ENCODE measurements around the gene CADM1. TPM values are rescaled to one million over a fixed set of nuclear protein-coding genes. Genes with fewer than 3 reads are reported as not detected.

CADM1 gene
- total and polyA plus RNA-seq, 9 of the 15 experiments (the other 6 are each of a cell fraction or from before 2014, with no cell fraction given), result 0.42 TPM; not detected in 8

DNA sequence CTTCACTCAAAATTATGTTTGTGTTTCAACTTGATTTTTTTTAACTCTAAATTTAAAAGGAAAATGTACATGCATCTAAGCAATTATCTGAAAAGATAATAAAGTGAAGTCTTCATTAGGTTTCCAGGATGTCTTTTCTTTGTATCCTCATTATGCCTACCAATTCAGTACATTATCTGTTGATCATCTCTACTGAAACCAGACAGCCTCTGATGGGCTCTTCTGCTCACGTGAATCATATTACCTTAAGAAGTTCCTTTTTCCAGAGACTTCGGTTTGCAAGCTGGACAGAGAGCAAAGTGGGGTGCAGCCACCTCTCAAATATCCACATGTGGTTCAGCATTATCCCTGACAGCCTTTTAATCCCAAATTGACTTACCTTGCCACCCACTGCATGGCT lies 158.4 kb downstream of the CADM1 start:
- in situ Hi-C loops (cut with MboI) (loop anchor here (25.0 kb wide), 2 partner anchors 716 to 1341 kb away; no protein-coding TSS in a partner anchor), intact Hi-C loops (cut with micrococcal nuclease) (no loop called here)
- Histone ChIP-seq H3K4me3 (no peak overlapping the region), H3K36me3 (ENCODE audit: control insufficient read depth, insufficient read depth, low read length) (no peaks in the 10 kb centered on the region), H3K9me1 (ENCODE audit: control insufficient read depth, insufficient read depth, low read length) (no peaks in the 10 kb centered on the region), H2AFZ (ENCODE audit: low read depth, low read length) (no peak overlapping the region), H3K9me3 (replicated peaks; ENCODE audit: control insufficient read depth, insufficient read depth, low read depth, low read length) (no peaks in the 10 kb centered on the region; the same call in 1 of the 2 replicates), H3K79me2 (ENCODE audit: control insufficient read depth, insufficient read depth, low read length) (no peaks in the 10 kb centered on the region), H3K27ac (ENCODE audit: extremely low read depth, low read depth, low read length) (no peak overlapping the region), H3K9ac (ENCODE audit: insufficient read depth in 1 of 2, low read depth in 2 of 2, low read length in 2 of 2) (no peak overlapping the region), H3K4me1 (replicated peaks in 1 of 2; ENCODE audit: control insufficient read depth in 2 of 2, insufficient read depth in 2 of 2, low read length in 2 of 2) (no peaks in the 10 kb centered on the region), H4K20me1 (replicated peaks; ENCODE audit: control insufficient read depth, insufficient read depth, low read length) (no peaks in the 10 kb centered on the region), H3K4me2 (ENCODE audit: insufficient read depth, low read length) (no peak overlapping the region), H3K27me3 (ENCODE audit: control insufficient read depth in 2 of 2, insufficient read depth in 2 of 2, low read length in 2 of 2) (no peaks in the 10 kb centered on the region)
- ChIA-PET CTCF (ENCODE audit: low intra/inter-chr PET ratio) (no interaction called here), POLR2A (no interaction called here)
- no TSS peak for BruUV-seq (replicated peaks)
- FAIRE-seq, result no peak
- 0% methylated on average over 2 of the region's 2 CpGs for WGBS (ENCODE audit: insufficient coverage, low coverage, missing lambda C conversion rate)
- DNase-seq (ENCODE audit: extremely low read depth in 1 of 4, low spot score in 3 of 4), result no peak
- no peak for ATAC-seq
- TF ChIP-seq, protein P1, sequence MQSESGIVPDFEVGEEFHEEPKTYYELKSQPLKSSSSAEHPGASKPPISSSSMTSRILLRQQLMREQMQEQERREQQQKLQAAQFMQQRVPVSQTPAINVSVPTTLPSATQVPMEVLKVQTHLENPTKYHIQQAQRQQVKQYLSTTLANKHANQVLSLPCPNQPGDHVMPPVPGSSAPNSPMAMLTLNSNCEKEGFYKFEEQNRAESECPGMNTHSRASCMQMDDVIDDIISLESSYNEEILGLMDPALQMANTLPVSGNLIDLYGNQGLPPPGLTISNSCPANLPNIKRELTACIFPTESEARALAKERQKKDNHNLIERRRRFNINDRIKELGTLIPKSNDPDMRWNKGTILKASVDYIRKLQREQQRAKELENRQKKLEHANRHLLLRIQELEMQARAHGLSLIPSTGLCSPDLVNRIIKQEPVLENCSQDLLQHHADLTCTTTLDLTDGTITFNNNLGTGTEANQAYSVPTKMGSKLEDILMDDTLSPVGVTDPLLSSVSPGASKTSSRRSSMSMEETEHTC (IDR thresholded peaks at IDR 0.05), result no peak
- TF ChIP-seq, protein P2, sequence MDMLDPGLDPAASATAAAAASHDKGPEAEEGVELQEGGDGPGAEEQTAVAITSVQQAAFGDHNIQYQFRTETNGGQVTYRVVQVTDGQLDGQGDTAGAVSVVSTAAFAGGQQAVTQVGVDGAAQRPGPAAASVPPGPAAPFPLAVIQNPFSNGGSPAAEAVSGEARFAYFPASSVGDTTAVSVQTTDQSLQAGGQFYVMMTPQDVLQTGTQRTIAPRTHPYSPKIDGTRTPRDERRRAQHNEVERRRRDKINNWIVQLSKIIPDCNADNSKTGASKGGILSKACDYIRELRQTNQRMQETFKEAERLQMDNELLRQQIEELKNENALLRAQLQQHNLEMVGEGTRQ (CRISPR knock-in tag; IDR thresholded peaks at IDR 0.05), result no peak
- TF ChIP-seq, protein P3, sequence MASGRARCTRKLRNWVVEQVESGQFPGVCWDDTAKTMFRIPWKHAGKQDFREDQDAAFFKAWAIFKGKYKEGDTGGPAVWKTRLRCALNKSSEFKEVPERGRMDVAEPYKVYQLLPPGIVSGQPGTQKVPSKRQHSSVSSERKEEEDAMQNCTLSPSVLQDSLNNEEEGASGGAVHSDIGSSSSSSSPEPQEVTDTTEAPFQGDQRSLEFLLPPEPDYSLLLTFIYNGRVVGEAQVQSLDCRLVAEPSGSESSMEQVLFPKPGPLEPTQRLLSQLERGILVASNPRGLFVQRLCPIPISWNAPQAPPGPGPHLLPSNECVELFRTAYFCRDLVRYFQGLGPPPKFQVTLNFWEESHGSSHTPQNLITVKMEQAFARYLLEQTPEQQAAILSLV (tag; IDR thresholded peaks at IDR 0.05), result no peak
- no peak for TF ChIP-seq CC2D1A (IDR thresholded peaks at IDR 0.05)
- no peak for TF ChIP-seq PRPF4 (IDR thresholded peaks at IDR 0.05; ENCODE audit: insufficient read depth, low read depth, low read length, poor library complexity, severe bottlenecking)
- TF ChIP-seq ZC3H11A (IDR thresholded peaks at IDR 0.05; ENCODE audit: low read depth, low read length), result no peak
- TF ChIP-seq, protein P4, sequence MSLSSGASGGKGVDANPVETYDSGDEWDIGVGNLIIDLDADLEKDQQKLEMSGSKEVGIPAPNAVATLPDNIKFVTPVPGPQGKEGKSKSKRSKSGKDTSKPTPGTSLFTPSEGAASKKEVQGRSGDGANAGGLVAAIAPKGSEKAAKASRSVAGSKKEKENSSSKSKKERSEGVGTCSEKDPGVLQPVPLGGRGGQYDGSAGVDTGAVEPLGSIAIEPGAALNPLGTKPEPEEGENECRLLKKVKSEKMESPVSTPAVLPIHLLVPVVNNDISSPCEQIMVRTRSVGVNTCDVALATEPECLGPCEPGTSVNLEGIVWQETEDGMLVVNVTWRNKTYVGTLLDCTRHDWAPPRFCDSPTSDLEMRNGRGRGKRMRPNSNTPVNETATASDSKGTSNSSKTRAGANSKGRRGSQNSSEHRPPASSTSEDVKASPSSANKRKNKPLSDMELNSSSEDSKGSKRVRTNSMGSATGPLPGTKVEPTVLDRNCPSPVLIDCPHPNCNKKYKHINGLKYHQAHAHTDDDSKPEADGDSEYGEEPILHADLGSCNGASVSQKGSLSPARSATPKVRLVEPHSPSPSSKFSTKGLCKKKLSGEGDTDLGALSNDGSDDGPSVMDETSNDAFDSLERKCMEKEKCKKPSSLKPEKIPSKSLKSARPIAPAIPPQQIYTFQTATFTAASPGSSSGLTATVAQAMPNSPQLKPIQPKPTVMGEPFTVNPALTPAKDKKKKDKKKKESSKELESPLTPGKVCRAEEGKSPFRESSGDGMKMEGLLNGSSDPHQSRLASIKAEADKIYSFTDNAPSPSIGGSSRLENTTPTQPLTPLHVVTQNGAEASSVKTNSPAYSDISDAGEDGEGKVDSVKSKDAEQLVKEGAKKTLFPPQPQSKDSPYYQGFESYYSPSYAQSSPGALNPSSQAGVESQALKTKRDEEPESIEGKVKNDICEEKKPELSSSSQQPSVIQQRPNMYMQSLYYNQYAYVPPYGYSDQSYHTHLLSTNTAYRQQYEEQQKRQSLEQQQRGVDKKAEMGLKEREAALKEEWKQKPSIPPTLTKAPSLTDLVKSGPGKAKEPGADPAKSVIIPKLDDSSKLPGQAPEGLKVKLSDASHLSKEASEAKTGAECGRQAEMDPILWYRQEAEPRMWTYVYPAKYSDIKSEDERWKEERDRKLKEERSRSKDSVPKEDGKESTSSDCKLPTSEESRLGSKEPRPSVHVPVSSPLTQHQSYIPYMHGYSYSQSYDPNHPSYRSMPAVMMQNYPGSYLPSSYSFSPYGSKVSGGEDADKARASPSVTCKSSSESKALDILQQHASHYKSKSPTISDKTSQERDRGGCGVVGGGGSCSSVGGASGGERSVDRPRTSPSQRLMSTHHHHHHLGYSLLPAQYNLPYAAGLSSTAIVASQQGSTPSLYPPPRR (CRISPR knock-in tag; IDR thresholded peaks at IDR 0.05; ENCODE audit: borderline replicate concordance), result no peak
- no peak for TF ChIP-seq PHF20 (IDR thresholded peaks at IDR 0.05; ENCODE audit: partially characterized antibody)

Data from K562 (cell line).